ENCODE data around the gene PTPRE. TPM values are rescaled to one million over a fixed set of nuclear protein-coding genes. Genes with fewer than 3 reads are reported as not detected.

The PTPRE gene
- total and polyA plus RNA-seq, 4 donors: 30.9 to 46.9 (median 37.2) TPM

GRCh38 chr10:127881262-127881661, 25.6 kb upstream of the PTPRE start:
- no peaks in the 10 kb centered on the region for H3K9me3 ChIP-seq (ENCODE audit: control insufficient read depth, insufficient read depth, low read length)
- H3K4me1 ChIP-seq (ENCODE audit: control insufficient read depth, insufficient read depth, low read length): peaks cover 3% of the 10 kb centered on the region
- whole genome bisulfite sequencing (ENCODE audit: insufficient coverage): 94% methylated on average over 7 of the region's 8 CpGs
- no peak overlapping the region for H3K27ac ChIP-seq (ENCODE audit: low read depth, low read length)
- H3K27me3 ChIP-seq (ENCODE audit: control insufficient read depth, insufficient read depth, low read length): no peaks in the 10 kb centered on the region
- DNase-seq (ENCODE audit: low read depth in 4 of 6, low spot score in 6 of 6): no peak
- H3K36me3 ChIP-seq (ENCODE audit: control insufficient read depth, insufficient read depth, low read length): no peaks in the 10 kb centered on the region
- no peak overlapping the region for H3K4me3 ChIP-seq (ENCODE audit: low read depth, low read length)

- no peak overlapping the region for H3K27ac ChIP-seq (ENCODE audit: low read depth, low read length)
- no peaks in the 10 kb centered on the region for H3K9me3 ChIP-seq (ENCODE audit: control insufficient read depth, insufficient read depth, low read length)
- no peaks in the 10 kb centered on the region for H3K27me3 ChIP-seq (ENCODE audit: control insufficient read depth, insufficient read depth, low read length)
- DNase-seq (ENCODE audit: low read depth in 4 of 6, low spot score in 6 of 6): no peak
- peaks cover 3% of the 10 kb centered on the region for H3K4me1 ChIP-seq (ENCODE audit: control insufficient read depth, insufficient read depth, low read length)
- no peak overlapping the region for H3K4me3 ChIP-seq (ENCODE audit: low read depth, low read length)
- no peaks in the 10 kb centered on the region for H3K36me3 ChIP-seq (ENCODE audit: control insufficient read depth, insufficient read depth, low read length)
- 83% methylated on average over 7 of the region's 8 CpGs for WGBS (ENCODE audit: insufficient coverage)
Observed at GRCh38 chr10:127882391-127882790, 24.5 kb upstream of the PTPRE start.

- 100% methylated on average over 4 of the region's 4 CpGs for WGBS (ENCODE audit: insufficient coverage)
- H3K27me3 ChIP-seq (ENCODE audit: control insufficient read depth, insufficient read depth, low read length): no peaks in the 10 kb centered on the region
- no peaks in the 10 kb centered on the region for H3K36me3 ChIP-seq (ENCODE audit: control insufficient read depth, insufficient read depth, low read length)
- no peak overlapping the region for H3K4me3 ChIP-seq (ENCODE audit: low read depth, low read length)
- no peak overlapping the region for H3K27ac ChIP-seq (ENCODE audit: low read depth, low read length)
- DNase-seq (ENCODE audit: low read depth in 4 of 6, low spot score in 6 of 6): no peak
- H3K9me3 ChIP-seq (ENCODE audit: control insufficient read depth, insufficient read depth, low read length): no peaks in the 10 kb centered on the region
- peaks cover 5% of the 10 kb centered on the region for H3K4me1 ChIP-seq (ENCODE audit: control insufficient read depth, insufficient read depth, low read length)
Observed at GRCh38 chr10:127882801-127883459, 24.0 kb upstream of the PTPRE start.

GRCh38 chr10:127883516-127883915, 23.4 kb upstream of the PTPRE start:
- WGBS (ENCODE audit: insufficient coverage): 89% methylated on average over 4 of the region's 10 CpGs
- Histone ChIP-seq H3K4me1 (ENCODE audit: control insufficient read depth, insufficient read depth, low read length) (peaks cover 8% of the 10 kb centered on the region), H3K4me3 (ENCODE audit: low read depth, low read length) (no peak overlapping the region), H3K27me3 (ENCODE audit: control insufficient read depth, insufficient read depth, low read length) (no peaks in the 10 kb centered on the region), H3K36me3 (ENCODE audit: control insufficient read depth, insufficient read depth, low read length) (no peaks in the 10 kb centered on the region), H3K9me3 (ENCODE audit: control insufficient read depth, insufficient read depth, low read length) (no peaks in the 10 kb centered on the region), H3K27ac (ENCODE audit: low read depth, low read length) (no peak overlapping the region)
- DNase-seq (ENCODE audit: low read depth in 4 of 6, low spot score in 6 of 6): no peak

- Histone ChIP-seq H3K9me3 (ENCODE audit: control insufficient read depth, insufficient read depth, low read length) (no peaks in the 10 kb centered on the region), H3K27me3 (ENCODE audit: control insufficient read depth, insufficient read depth, low read length) (no peaks in the 10 kb centered on the region), H3K4me1 (ENCODE audit: control insufficient read depth, insufficient read depth, low read length) (peaks cover 8% of the 10 kb centered on the region), H3K36me3 (ENCODE audit: control insufficient read depth, insufficient read depth, low read length) (no peaks in the 10 kb centered on the region), H3K27ac (ENCODE audit: low read depth, low read length) (no peak overlapping the region), H3K4me3 (ENCODE audit: low read depth, low read length) (no peak overlapping the region)
- DNase-seq (ENCODE audit: low read depth in 4 of 6, low spot score in 6 of 6): no peak
- 88% methylated on average over 5 of the region's 5 CpGs for WGBS (ENCODE audit: insufficient coverage)
Observed at GRCh38 chr10:127884501-127884900, 22.4 kb upstream of the PTPRE start.

- Histone ChIP-seq H3K27me3 (ENCODE audit: control insufficient read depth, insufficient read depth, low read length) (no peaks in the 10 kb centered on the region), H3K4me3 (ENCODE audit: low read depth, low read length) (no peak overlapping the region), H3K36me3 (ENCODE audit: control insufficient read depth, insufficient read depth, low read length) (no peaks in the 10 kb centered on the region), H3K27ac (ENCODE audit: low read depth, low read length) (no peak overlapping the region), H3K4me1 (ENCODE audit: control insufficient read depth, insufficient read depth, low read length) (peaks cover 5% of the 10 kb centered on the region), H3K9me3 (ENCODE audit: control insufficient read depth, insufficient read depth, low read length) (no peaks in the 10 kb centered on the region)
- DNase-seq (ENCODE audit: low read depth in 4 of 6, low spot score in 6 of 6): no peak
- 89% methylated on average over 11 of the region's 12 CpGs for WGBS (ENCODE audit: insufficient coverage)
Observed at GRCh38 chr10:127886371-127887051, 20.4 kb upstream of the PTPRE start.

GRCh38 chr10:127887541-127888415, 19.1 kb upstream of the PTPRE start:
- peak in 1 of 6 donors; percentile 14 for DNase-seq (ENCODE audit: low read depth in 4 of 6, low spot score in 6 of 6)
- Histone ChIP-seq H3K4me1 (ENCODE audit: control insufficient read depth, insufficient read depth, low read length) (peaks cover 5% of the 10 kb centered on the region), H3K27ac (ENCODE audit: low read depth, low read length) (no peak overlapping the region), H3K9me3 (ENCODE audit: control insufficient read depth, insufficient read depth, low read length) (no peaks in the 10 kb centered on the region), H3K36me3 (ENCODE audit: control insufficient read depth, insufficient read depth, low read length) (no peaks in the 10 kb centered on the region), H3K27me3 (ENCODE audit: control insufficient read depth, insufficient read depth, low read length) (no peaks in the 10 kb centered on the region), H3K4me3 (ENCODE audit: low read depth, low read length) (no peak overlapping the region)
- 48% methylated on average over 10 of the region's 16 CpGs for WGBS (ENCODE audit: insufficient coverage)

- H3K36me3 ChIP-seq (ENCODE audit: control insufficient read depth, insufficient read depth, low read length): no peaks in the 10 kb centered on the region
- no peaks in the 10 kb centered on the region for H3K9me3 ChIP-seq (ENCODE audit: control insufficient read depth, insufficient read depth, low read length)
- H3K27ac ChIP-seq (ENCODE audit: low read depth, low read length): no peak overlapping the region
- WGBS (ENCODE audit: insufficient coverage): 93% methylated on average over 10 of the region's 13 CpGs
- no peak for DNase-seq (ENCODE audit: low read depth in 4 of 6, low spot score in 6 of 6)
- no peak overlapping the region for H3K4me3 ChIP-seq (ENCODE audit: low read depth, low read length)
- H3K4me1 ChIP-seq (ENCODE audit: control insufficient read depth, insufficient read depth, low read length): peaks cover 5% of the 10 kb centered on the region
- H3K27me3 ChIP-seq (ENCODE audit: control insufficient read depth, insufficient read depth, low read length): no peaks in the 10 kb centered on the region
Observed at GRCh38 chr10:127888521-127889312, 18.2 kb upstream of the PTPRE start.

- DNase-seq (ENCODE audit: low read depth in 4 of 6, low spot score in 6 of 6): no peak
- peaks cover 5% of the 10 kb centered on the region for H3K4me1 ChIP-seq (ENCODE audit: control insufficient read depth, insufficient read depth, low read length)
- H3K27ac ChIP-seq (ENCODE audit: low read depth, low read length): no peak overlapping the region
- no peaks in the 10 kb centered on the region for H3K27me3 ChIP-seq (ENCODE audit: control insufficient read depth, insufficient read depth, low read length)
- WGBS (ENCODE audit: insufficient coverage): 66% methylated on average over 4 of the region's 4 CpGs
- H3K4me3 ChIP-seq (ENCODE audit: low read depth, low read length): no peak overlapping the region
- H3K9me3 ChIP-seq (ENCODE audit: control insufficient read depth, insufficient read depth, low read length): no peaks in the 10 kb centered on the region
- H3K36me3 ChIP-seq (ENCODE audit: control insufficient read depth, insufficient read depth, low read length): no peaks in the 10 kb centered on the region
Observed at GRCh38 chr10:127889605-127890195, 17.2 kb upstream of the PTPRE start.

All from spinal cord (tissue), 10 donors.